CD14-positive monocyte (primary cell): ENCODE measurements around the gene NKX1-1. TPM values are rescaled to one million over a fixed set of nuclear protein-coding genes. Genes with fewer than 3 reads are reported as not detected.

Experiments
- DNase-seq, 3 donors: peaks; one replicate each; pipeline ENCODE4 v3.0.0-alpha.2; 2011 to 2022
- H2AFZ ChIP-seq: 2 replicates; pipeline ENCODE4 v1.6.0; 2012; ENCODE audit warnings: mild to moderate bottlenecking, low read depth, low read length, inconsistent platforms; ENCODE audit not compliant: insufficient read depth, poor library complexity, severe bottlenecking
- H3K27ac ChIP-seq, 2 donors: 1 replicate in 1 of 2; 2 replicates in 1 of 2; pipeline ENCODE4 v1.5.1; 2012 to 2013; ENCODE audit warnings: low read length in 2 of 2, control low read depth in 1 of 2, inconsistent platforms in 1 of 2, low read depth in 1 of 2, mild to moderate bottlenecking in 1 of 2
- H3K27me3 ChIP-seq, 2 donors: one replicate each; pipeline versions ENCODE4 v1.6.0 to v1.6.1; 2011 to 2013; ENCODE audit warnings: low read length in 2 of 2; ENCODE audit not compliant: control insufficient read depth in 2 of 2, insufficient read depth in 2 of 2
- H3K36me3 ChIP-seq, 2 donors: replicated peaks in 1 of 2; 1 replicate in 1 of 2; 2 replicates in 1 of 2; pipeline versions ENCODE4 v1.5.1 to v1.6.1; 2012 to 2013; ENCODE audit warnings: low read length in 2 of 2, control low read depth in 1 of 2, inconsistent platforms in 1 of 2, mild to moderate bottlenecking in 1 of 2; ENCODE audit not compliant: insufficient read depth in 2 of 2, control insufficient read depth in 1 of 2
- H3K4me1 ChIP-seq, 2 donors: 1 replicate in 1 of 2; 2 replicates in 1 of 2; pipeline versions ENCODE4 v1.5.1 to v1.6.1; 2012 to 2013; ENCODE audit warnings: low read length in 2 of 2, control low read depth in 1 of 2, inconsistent platforms in 1 of 2, mild to moderate bottlenecking in 1 of 2, moderate library complexity in 1 of 2; ENCODE audit not compliant: insufficient read depth in 2 of 2, control insufficient read depth in 1 of 2
- H3K4me2 ChIP-seq: replicated peaks from 2 replicates; pipeline ENCODE3; 2012; ENCODE audit warnings: low read length, moderate library complexity, mild to moderate bottlenecking; ENCODE audit not compliant: poor library complexity, severe bottlenecking; ENCODE audit errors: extremely low read depth
- H3K4me3 ChIP-seq, 3 experiments: fragments of 200-600 bp in 1 of 3; sonication (generic) in 1 of 3; replicated peaks in 1 of 3; 1 replicate in 2 of 3; 2 replicates in 1 of 3; pipeline ENCODE4 v1.5.1; 2011 to 2013; ENCODE audit warnings: low read length in 3 of 3, mild to moderate bottlenecking in 3 of 3, control low read depth in 2 of 3, low read depth in 2 of 3, inconsistent platforms in 1 of 3, moderate library complexity in 1 of 3
- H3K79me2 ChIP-seq: 2 replicates; pipeline ENCODE4 v1.6.0; 2012; ENCODE audit warnings: mild to moderate bottlenecking, control low read depth, inconsistent platforms, low read length, moderate library complexity; ENCODE audit not compliant: insufficient read depth
- H3K9ac ChIP-seq: 2 replicates; pipeline ENCODE4 v1.6.0; 2017; ENCODE audit warnings: low read length, mild to moderate bottlenecking; ENCODE audit not compliant: insufficient read depth, poor library complexity, severe bottlenecking
- H3K9me3 ChIP-seq, 2 donors: replicated peaks in 1 of 2; 1 replicate in 1 of 2; 2 replicates in 1 of 2; pipeline versions ENCODE4 v1.5.1 to v1.6.1; 2012 to 2013; ENCODE audit warnings: low read length in 2 of 2, control low read depth in 1 of 2; ENCODE audit not compliant: control insufficient read depth in 1 of 2, insufficient read depth in 1 of 2
- H4K20me1 ChIP-seq: 2 replicates; pipeline ENCODE4 v1.6.0; 2012; ENCODE audit warnings: mild to moderate bottlenecking, low read length, control low read depth, moderate library complexity; ENCODE audit not compliant: insufficient read depth
- H3K27ac Mint-ChIP-seq, 7 donors: one replicate each; pipeline ENCODE4 v1.8.0; 2020; ENCODE audit warnings: mild to moderate bottlenecking in 7 of 7, mixed read lengths in 7 of 7, moderate library complexity in 6 of 7, inconsistent platforms in 2 of 7
- H3K27me3 Mint-ChIP-seq, 3 donors: one replicate each; pipeline ENCODE4 v1.8.0; 2021 to 2022; ENCODE audit warnings: low read depth in 3 of 3, mild to moderate bottlenecking in 3 of 3, mixed read lengths in 3 of 3, moderate library complexity in 3 of 3, inconsistent platforms in 1 of 3
- H3K36me3 Mint-ChIP-seq, 2 donors: one replicate each; pipeline ENCODE4 v1.8.0; 2020; ENCODE audit warnings: mixed read lengths in 2 of 2, inconsistent platforms in 1 of 2, mild to moderate bottlenecking in 1 of 2
- H3K4me1 Mint-ChIP-seq: one replicate; pipeline ENCODE4 v1.8.0; 2020; ENCODE audit warnings: mild to moderate bottlenecking, mixed read lengths
- H3K4me3 Mint-ChIP-seq, 2 donors: one replicate each; pipeline ENCODE4 v1.8.0; 2020; ENCODE audit warnings: mild to moderate bottlenecking in 2 of 2, mixed read lengths in 2 of 2, moderate library complexity in 1 of 2
- H3K9me3 Mint-ChIP-seq, 7 donors: one replicate each; pipeline ENCODE4 v1.8.0; 2020 to 2022; ENCODE audit warnings: mixed read lengths in 7 of 7, mild to moderate bottlenecking in 6 of 7, moderate library complexity in 6 of 7, inconsistent platforms in 2 of 7
- CTCF ChIP-seq: fragments of 200-600 bp; IDR thresholded peaks from one replicate; pipeline ENCODE4 v1.8.0; 2022; ENCODE audit warnings: antibody characterized with exemption, mild to moderate bottlenecking
- WGBS: methylation state at CpG from one replicate; pipeline ENCODE4 v1.1.5; 2013; ENCODE audit warnings: missing lambda C conversion rate; ENCODE audit not compliant: insufficient coverage; 5-methylcytosine and 5-hydroxymethylcytosine counted together
- intact Hi-C, 2 donors: fragments of 100-400 bp; cut with micrococcal nuclease; formaldehyde crosslinking; loops; one replicate each; pipeline versions ENCODE4 v1.15.0 to v1.15.1; 2023
- polyA plus RNA-seq, 3 donors: library from polyadenylated mRNA; depleted of rRNA in 1 of 3; unstranded in 2 of 3; stranded (reverse) in 1 of 3; fragments of 300-500 nt in 2 of 3; fragments of >200 nt in 1 of 3; fragmentation: Illumina TruSeq in 2 of 3; gene quantifications; 1 replicate in 2 of 3; 2 replicates in 1 of 3; pipeline ENCODE4 v1.2.3, GENCODE V29; 2012 to 2021

Gene NKX1-1
- polyA plus RNA-seq, 3 donors = not detected

- no peaks in the 10 kb centered on the region for H3K36me3 ChIP-seq
- Mint-ChIP-seq H3K27ac (no peak overlapping the region), H3K9me3 (peaks cover 13 to 45% (median 28%) of the 10 kb centered on the region in 7 donors), H3K4me1 (no peaks in the 10 kb centered on the region), H3K27me3 (peaks cover 61 to 83% (median 64%) of the 10 kb centered on the region in 3 donors), H3K4me3 (peak overlapping the region in 1 of 2 donors; percentile 51), H3K36me3 (peaks cover 4 to 6% of the 10 kb centered on the region in 2 donors)
- peaks cover 29 to 65% of the 10 kb centered on the region in 2 donors for H3K27me3 ChIP-seq
- H3K4me3 ChIP-seq = no peak overlapping the region
- no peak for DNase-seq
- no peak overlapping the region for H3K4me2 ChIP-seq
- H3K27ac ChIP-seq = no peak overlapping the region
- WGBS = 9% methylated on average over 58 of the region's 58 CpGs
- no peak for TF ChIP-seq CTCF
- H3K79me2 ChIP-seq = no peaks in the 10 kb centered on the region
- intact Hi-C loops = no loop called here
- no peak overlapping the region for H2AFZ ChIP-seq
- H3K9me3 ChIP-seq = peaks cover 25 to 35% of the 10 kb centered on the region in 2 donors
- no peak overlapping the region for H3K9ac ChIP-seq
- no peaks in the 10 kb centered on the region for H3K4me1 ChIP-seq
- no peaks in the 10 kb centered on the region for H4K20me1 ChIP-seq
These were observed 3.1 kb downstream of the NKX1-1 start for GRCh38 chr4:1403177-1403583.

GRCh38 chr4:1402516-1403091, 3.6 kb downstream of the NKX1-1 start:
- Histone ChIP-seq H3K27ac (no peak overlapping the region), H4K20me1 (no peaks in the 10 kb centered on the region), H3K4me2 (no peak overlapping the region), H3K4me1 (no peaks in the 10 kb centered on the region), H3K9me3 (peaks cover 28 to 36% of the 10 kb centered on the region in 2 donors), H2AFZ (no peak overlapping the region), H3K79me2 (no peaks in the 10 kb centered on the region), H3K4me3 (no peak overlapping the region), H3K36me3 (no peaks in the 10 kb centered on the region), H3K9ac (no peak overlapping the region), H3K27me3 (peaks cover 27 to 59% of the 10 kb centered on the region in 2 donors)
- peaks cover 13 to 45% (median 28%) of the 10 kb centered on the region in 7 donors for H3K9me3 Mint-ChIP-seq
- H3K36me3 Mint-ChIP-seq = peaks cover 4 to 6% of the 10 kb centered on the region in 2 donors
- no peak for TF ChIP-seq CTCF
- WGBS = 5% methylated on average over 68 of the region's 69 CpGs
- intact Hi-C loops = no loop called here
- H3K27ac Mint-ChIP-seq = no peak overlapping the region
- H3K27me3 Mint-ChIP-seq = peaks cover 57 to 78% (median 61%) of the 10 kb centered on the region in 3 donors
- H3K4me1 Mint-ChIP-seq = no peaks in the 10 kb centered on the region
- H3K4me3 Mint-ChIP-seq = peak overlapping the region in 1 of 2 donors; percentile 57
- no peak for DNase-seq
